DMS 273 (cell line): Measurements from ENCODE around the gene ZNF780B.
"Not testable (repeated sequence)": the region's sequence is repeated elsewhere in the genome, so short reads cannot be mapped to it uniquely, and the experiment has no call there.

Source experiments
- DNase-seq: peaks from one replicate; lab custom pipeline; 2025; ENCODE audit not compliant: unreplicated experiment; lab: John Stamatoyannopoulos, UW

ZNF780B gene

DNA sequence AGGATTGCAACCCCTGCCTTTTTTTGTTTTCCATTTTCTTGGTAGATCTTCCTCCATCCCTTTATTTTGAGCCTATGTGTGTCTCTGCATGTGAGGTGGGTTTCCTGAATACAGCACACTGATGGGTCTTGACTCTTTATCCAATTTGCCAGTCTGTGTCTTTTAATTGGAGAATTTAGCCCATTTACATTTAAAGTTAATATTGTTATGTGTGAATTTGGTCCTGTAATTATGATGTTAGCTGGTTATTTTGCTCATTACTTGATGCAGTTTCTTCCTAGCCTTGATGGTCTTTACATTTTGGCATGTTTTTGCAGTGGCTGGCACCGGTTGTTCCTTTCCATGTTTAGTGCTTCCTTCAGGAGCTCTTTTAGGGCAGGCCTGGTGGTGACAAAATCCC, 14.3 kb downstream of the ZNF780B start:
- not testable (repeated sequence) for DNase-seq

DNA sequence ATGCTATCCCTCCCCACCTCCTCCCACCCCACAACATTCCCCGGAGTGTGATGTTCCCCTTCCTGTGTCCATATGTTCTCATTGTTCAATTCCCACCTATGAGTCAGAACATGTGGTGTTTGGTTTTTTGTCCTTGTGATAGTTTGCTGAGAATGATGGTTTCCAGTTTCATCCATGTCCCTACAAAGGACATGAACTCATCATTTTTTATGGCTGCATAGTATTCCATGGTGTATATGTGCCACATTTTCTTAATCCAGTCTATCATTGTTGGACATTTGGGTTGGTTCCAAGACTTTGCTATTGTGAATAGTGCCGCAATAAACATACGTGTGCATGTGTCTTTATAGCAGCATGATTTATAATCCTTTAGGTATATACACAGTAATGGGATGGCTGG, 18.0 kb downstream of the ZNF780B start:
- not testable (repeated sequence) for DNase-seq

DNA sequence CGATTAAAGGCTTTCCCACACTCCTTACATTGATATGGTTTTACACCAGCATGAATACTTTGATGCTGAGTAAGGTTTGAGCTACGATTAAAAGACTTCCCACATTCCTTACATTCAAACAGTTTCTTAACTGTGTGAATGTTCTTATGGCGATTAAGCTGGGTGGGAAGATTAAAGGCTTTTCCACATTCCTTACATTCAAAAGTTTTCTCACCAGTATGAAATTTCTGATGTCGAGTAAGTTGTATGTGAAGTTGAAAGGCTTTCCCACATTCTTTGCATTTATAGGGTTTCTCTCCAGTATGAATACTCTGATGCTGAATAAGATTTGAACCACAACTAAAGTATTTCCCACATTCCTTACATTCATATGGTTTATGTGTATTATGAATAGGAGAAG, 20.0 kb downstream of the ZNF780B start:
- DNase-seq = no peak

DNA sequence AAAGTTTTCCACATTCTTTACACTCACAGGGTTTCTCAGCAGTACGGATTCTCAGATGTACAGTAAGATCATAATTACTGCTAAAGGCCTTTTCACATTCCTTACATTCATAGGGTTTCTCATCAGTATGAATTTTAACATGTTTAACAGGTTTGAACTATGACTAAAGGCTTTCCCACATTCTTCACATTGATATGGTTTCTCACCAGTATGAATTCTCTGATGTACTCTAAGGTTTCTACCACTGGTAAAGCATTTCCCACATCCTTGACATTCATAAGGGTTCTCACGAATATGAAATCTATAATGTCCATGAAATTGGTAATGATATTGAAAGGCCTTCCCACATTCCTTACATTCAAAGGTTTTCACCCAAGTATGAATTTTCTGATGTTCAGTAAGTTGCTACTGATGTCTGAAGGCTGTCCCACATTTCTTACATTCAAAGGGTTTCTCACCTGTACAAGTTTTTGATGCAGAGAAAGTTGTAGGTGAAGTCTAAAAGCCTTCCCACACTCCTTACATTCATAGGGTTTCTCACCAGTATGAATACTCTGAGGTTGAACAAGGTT, 22.0 kb downstream of the ZNF780B start:
- no peak for DNase-seq

DNA sequence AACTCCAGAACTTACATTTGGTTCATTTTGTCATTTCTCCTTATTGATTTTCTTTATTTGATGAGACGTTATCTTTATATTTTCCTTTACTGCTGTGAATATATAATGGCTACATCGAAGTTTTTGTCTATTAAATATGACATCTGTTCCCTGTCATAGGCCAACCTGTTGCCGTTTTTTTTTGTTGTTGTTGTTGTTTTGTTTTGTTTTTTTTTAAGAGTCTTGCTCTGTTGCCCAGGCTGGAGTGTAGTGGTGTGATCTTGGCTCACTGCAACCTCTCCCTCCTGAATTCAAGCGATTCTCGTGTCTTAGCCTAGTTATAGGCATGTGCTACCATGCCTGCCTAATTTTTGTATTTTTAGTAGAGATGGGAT, 29.4 kb downstream of the ZNF780B start:
- no peak for DNase-seq

DNA sequence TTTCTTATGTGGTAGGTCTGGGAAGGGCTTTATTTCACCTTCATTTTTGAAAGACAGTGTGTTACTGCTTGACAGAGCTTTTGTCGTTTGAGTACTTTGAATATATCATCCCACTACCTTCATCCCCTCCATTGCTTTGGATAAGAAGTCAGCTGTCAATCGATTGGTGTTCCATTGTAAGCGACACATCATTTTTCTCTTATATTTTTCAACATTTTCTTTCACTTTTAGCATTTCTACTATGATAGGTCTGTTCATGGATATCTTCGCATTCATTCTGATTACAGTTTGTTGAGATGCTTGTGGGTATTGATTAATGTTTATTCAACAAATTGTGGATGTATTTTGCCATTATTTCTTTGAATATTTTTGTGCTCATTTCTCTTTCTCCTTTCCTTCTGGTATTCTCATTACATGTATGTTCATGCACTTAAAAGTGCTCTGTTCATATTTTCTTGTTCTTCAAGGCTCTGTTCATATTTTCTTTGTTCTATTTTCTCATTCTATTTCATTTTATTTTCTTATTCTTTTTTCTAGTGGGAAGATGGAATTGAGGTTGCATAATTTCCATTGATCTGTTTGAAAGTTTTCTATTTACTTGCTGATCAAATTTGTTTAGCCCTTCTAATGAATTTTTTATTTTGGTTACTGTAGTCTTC, 30.0 kb downstream of the ZNF780B start:
- DNase-seq = no peak

DNA sequence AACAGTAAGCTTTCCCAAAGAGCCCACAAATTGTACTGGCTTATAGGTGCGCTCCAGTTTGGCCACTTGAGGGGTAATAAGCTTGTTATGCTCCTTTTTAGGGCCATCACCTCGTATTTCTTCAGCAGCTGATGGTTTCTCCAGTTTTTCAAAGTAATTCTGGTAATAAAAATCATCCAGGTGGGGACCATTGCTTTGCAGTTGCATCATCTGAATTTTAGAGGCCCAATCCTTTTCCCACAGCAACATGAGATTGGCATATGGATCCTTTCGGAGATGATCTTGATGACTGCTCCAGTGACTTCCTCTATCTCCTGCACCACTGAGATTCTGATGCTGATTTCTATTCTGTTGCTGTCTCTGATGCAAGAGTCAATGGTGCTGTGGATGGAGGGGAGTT, 32.1 kb downstream of the ZNF780B start:
- DNase-seq = no peak

DNA sequence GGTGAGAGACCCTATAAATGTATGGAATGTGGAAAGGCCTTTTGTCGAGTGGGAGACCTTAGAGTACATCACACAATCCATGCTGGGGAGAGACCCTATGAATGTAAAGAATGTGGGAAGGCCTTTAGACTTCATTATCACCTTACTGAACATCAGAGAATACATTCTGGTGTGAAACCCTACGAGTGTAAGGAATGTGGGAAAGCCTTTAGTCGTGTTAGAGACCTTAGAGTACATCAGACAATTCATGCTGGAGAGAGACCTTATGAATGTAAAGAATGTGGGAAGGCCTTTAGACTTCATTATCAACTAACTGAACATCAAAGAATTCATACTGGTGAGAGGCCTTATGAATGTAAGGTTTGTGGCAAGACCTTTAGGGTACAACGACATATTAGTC, 42.0 kb downstream of the ZNF780B start:
- DNase-seq = no peak

DNA sequence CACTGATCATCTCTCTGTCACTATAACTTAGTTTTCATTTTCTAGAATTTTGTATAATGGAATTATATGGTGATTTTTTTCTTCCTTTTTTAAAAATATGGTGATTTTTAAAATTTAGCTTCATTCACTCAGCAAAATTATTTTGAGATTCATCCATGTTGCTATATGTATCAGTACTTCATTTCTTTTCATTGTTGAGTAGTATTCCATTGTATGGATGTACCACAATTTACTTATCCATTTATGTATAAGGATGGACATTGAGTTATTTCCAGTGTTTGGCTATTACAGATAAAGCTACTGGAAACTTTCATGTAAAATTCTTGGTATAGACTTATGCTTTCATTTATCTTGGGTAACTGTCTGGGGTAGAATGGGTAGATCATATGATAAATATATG, 46.4 kb downstream of the ZNF780B start:
- DNase-seq = no peak

DNA sequence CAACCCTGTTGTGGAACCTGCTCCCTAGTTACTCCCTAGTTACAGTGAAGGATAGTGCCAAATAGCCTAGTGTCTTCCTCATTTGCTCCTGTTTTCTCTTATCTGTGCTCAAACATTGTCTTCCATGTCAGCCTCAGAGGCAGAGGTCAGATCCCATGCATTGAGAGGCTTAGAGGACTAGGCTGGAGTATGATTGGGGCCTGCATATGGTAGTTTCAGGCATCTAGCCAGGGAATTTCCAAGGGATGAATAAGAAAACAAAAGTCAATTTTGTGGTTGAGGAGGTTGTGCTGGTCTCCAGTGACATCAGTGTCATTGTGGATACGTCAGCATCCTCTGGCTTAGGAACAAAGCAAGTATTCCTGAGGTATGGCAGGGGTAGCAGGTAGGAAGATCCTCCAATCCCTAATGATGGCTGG, 49.7 kb downstream of the ZNF780B start:
- no peak for DNase-seq

DNA sequence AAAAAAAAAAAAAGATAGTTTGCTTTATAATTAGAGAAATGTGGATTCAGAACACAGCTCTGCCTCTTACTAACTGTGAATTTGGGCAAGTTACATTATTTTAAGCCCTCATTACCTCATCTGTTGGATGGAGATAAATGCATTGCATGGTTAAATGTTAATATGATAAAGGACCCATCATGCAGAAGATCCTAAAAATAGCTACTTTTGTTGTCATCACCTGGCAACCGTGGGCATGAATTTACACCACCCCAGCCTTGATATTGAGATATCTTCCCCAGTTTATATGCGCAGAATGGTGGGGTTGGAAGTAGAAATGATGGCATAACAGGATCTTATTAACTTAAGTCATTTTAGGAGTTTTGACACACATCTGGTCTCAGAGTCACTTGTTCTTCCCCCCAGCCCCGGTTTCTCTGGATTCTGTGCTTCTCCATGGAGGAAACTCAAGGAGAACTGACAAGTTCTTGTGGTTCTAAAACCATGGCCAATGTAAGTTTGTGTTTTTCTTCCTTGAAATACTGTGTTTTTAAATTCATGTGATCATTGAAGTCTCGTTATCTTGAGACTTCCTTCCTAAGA, 50.2 kb downstream of the ZNF780B start:
- no peak for DNase-seq

DNA sequence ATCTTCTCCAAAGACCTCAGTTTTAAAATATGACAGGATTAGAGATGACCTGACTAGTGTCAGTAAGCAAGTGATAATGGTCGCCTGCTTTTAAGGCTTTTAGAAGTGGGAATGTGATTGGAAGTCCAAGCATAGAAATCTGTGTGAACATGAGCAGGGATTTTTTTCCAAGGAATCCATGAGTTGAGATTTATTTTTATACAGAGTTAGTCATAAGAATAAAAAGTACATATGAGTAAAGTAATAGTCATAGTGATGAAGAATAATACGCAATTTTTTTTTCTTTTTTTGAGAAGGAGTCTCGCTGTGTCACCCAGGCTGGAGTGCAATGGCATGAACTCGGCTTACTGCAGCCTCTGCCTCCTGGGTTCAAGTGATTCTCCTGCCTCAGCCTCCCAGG, 57.5 kb downstream of the ZNF780B start:
- no peak for DNase-seq

DNA sequence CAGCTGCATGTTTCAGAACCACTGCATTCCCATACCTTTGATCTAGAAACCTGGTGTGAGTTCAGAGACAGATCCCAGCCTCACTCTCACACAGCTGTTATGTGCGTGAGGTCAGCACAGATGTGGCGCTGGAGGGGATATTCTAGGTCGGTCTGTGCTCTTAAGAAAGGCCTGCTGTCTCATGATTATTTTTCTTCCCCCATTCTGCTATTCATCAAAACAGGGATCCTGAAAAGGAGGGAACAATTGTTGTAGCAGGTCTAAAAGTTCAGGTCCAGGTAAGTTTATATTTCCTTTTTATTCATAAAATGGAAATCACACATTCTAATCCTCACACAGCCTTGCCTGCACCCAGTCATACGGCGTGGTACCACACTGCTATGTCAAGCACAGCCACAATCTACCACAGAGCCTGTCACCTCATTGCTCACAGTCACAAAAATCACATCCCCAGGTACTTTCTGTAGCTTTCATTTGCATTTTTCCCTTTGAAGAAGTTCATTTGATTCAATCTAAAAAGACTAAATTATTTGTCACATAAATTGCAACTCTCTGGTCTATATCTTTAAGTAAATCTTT, 58.3 kb downstream of the ZNF780B start:
- no peak for DNase-seq

DNA sequence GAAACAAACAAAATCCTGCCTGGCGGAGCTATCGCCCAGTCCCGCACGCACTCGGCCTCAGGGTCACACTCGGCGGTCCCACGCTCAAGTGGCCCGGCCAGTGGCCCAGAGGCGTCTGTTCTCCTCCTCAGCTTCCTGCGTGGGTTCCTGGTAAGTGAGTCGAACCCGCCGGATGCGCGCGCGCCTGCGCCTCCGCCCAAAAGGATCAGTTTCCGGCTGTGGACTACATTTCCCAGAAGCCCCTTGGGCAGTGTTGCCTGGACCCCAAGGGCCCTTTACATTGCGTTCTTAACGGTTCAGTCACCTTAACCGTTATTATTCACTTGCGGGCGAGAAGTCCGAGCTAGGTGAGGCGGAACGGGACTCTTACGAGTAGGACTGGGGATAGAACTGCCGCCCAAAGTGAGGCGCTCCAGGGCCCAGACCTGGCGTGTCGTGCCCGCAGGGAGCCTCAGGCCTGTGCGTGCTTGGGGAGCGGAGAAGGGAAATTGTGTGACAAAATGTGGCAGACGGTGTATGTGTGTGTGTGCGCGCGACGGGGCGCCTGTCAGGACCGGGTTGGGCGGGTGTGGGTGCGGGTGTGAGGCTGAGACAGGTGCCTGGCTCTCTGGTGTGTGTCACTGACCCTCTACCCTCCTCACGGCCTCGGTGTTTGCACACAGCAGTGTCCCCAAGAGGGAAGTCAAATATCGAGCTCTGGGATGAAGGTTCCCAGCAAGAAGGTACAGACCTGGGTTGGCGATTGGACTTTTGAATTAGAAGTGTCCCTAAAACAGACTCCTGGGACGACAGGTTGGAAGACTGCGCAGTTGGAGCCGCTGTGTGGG, 59.0 kb downstream of the ZNF780B start, which contains the start of gene ZNF546:
Gene ZNF546 (plus strand): TSS at position 250 of the 827 bp plus-strand sequence. CDS start 1,267 bp downstream, outside the sequence.
- DNase-seq = peak; percentile 93

DNA sequence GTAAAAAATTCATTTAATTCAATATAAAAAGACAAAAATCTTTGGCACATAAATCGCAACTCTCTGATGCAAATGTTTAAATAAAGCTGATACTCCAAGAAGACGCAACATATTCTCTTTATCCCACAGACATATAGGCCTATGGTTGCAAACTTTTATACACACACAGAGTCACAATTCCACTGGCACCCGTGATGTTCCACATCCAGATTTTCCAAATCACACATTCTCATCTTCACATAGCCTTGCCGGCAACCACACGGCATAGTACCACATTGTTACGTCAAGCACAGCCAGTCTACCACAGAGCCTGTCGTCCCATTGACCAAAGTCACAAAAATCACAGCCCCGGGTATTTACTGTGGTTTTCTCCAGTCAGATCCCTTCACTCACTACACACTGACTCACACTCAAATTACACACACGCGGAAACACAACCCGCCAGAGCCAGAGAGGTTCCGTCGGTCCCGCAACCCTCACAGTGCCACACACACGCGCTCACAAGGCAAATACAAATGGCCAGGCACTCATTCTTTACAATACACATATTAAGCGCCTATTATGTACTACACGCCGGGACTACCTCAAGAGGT, 59.7 kb downstream of the ZNF780B start:
- DNase-seq = peak; percentile 72

DNA sequence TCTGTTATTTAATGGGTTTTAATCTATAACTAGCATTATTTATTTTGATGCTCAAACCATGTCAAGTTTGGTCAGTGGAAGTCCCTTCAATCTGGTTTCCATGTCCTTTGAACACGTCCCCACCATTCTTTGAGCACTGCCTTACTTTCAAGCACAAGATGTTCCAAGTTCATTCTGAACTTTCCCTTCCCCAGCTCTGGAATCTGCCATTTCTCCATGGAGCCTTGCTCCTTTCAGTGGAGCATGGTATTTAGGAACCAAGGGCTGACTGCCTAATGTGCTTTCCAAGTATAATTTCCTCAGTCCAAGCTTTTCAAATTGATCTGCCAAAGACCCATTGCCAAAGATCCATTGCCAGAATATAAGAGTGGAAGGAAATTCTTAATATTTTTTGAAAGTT, 60.2 kb downstream of the ZNF780B start:
- DNase-seq = no peak

DNA sequence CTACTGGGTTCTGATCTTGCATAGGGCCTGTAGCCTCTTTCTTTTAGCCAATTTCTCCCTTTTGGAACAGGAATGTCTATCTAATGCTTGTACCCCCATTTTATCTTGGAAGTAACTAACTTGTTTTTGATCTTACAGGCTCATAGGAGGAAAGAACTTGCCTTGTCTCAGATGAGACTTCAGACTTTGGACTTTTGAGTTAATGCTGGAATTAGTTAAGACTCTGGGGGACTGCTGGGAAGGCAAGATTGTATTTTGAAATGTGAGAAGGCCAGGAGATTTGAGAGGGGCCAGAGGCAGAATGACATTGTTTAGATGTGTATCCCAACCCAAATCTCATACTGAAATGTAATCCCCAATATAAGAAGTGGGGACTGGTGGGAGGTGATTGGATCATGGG, 61.7 kb downstream of the ZNF780B start:
- no peak for DNase-seq

DNA sequence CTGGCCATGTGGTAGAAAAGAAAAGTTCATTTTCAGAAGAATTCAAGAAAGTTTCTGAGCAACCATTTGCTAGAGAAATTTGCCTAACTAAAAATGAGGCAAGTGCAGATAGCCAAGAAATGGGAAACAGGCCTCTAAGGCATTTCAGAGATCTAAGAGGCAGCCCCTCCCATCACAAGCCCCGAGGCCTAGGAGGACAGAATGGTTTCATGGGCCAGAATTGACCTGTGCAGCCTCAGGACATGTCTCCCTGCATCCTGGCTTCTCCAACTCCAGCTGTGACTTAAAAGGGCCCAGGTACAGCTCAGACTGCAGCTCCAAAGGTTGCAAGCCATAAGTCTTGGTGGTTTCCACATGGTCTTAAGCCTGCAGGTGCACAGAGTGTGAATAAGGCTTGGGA, 62.4 kb downstream of the ZNF780B start:
- no peak for DNase-seq

DNA sequence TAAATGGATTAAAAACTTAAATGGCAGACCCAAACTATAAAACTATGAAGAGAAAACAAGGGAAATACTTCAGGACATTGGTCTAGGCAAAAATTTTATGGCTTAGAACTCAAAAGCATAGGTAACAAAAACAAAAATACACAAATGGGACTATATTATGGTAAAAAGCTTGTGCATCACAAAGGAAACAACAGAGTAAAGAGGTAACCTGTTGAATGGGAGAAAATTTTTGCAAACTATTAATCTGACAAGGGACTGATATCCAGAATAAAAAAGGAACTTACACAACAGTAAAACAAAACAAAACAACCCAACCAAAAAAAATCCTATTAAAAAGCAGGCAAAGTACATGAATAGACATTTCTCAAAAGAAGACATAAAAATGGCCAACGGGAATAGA, 68.4 kb downstream of the ZNF780B start:
- DNase-seq = no peak

DNA sequence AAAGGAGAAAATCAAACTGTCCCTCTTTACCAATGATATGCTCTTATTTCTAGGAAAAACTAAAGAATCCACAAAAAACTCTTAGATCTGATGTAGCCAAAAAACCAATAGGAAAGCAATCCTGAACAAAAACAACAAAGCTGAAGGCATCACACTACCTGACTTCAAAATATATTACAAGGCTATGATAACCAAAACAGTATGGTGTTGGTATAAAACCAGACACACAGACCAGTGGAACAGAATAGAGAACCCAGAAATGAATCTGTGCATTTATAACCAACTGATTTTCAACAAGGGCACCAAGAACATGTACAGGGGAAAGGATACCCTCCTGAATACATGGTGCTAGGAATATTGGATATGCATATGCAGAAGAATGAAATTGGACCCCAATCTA, 68.9 kb downstream of the ZNF780B start:
- no peak for DNase-seq

DNA sequence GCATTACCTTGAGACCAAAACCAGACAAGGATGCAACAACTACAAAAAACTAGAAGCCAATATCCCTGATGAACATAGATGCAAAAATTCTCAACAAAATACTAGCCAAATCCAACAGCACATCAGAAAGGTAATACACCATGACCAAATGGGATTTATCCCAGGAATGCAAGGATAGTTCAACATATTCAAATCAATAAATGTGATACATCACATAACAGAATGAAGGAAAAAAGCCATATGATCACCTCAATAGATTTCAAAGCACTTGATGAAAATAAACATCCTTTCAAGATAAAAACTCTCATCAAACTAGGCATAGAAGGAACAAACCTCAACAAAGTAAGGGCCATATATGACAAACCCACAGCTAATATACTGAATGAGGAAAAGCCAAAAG, 69.4 kb downstream of the ZNF780B start:
- no peak for DNase-seq
